Right ventricle myocardium inferior (tissue), 1 donor: ENCODE measurements around the gene RSPRY1. TPM values are rescaled to one million over a fixed set of nuclear protein-coding genes. Genes with fewer than 3 reads are reported as not detected.
"Not testable (repeated sequence)": the region's sequence is repeated elsewhere in the genome, so short reads cannot be mapped to it uniquely, and the experiment has no call there.

Experiments used
- ATAC-seq: fragments of 200-7000 bp; cut with Tn5 transposase; one replicate; pipeline ENCODE4 v1.9.1; 2020; ENCODE audit warnings: mild to moderate bottlenecking, moderate library complexity
- DNase-seq: peaks from one replicate; pipeline ENCODE4 v3.0.0; 2021; ENCODE audit errors: missing footprints
- intact Hi-C: fragments of 100-400 bp; cut with DNase I; formaldehyde crosslinking; loops from one replicate; pipeline ENCODE4 v1.11.0; 2022
- total RNA-seq: library from RNA; stranded (reverse); fragmentation: NEBNext Ultra II Directional; extraction: Animal tissue kit (Norgen Biotek cat#: 25700); gene quantifications from one replicate; pipeline ENCODE4 v1.2.1, GENCODE V29; 2021
- donor health status: DM: no; HTN: yes; CAD: no; lungs with severe emphysema.

RSPRY1 gene
- total RNA-seq, 1 donor from 2014 or later = 13.8 TPM

GRCh38 chr16:57200926-57201325 lies 14.8 kb downstream of the RSPRY1 start:
- intact Hi-C loops, ATAC-seq, DNase-seq: not testable (repeated sequence)

- intact Hi-C loops = no loop called here
- DNase-seq (no peak), ATAC-seq (no peak)
Observed at GRCh38 chr16:57202095-57202886, 16.2 kb downstream of the RSPRY1 start.

- DNase-seq (no peak), ATAC-seq (no peak)
- intact Hi-C loops = no loop called here
Observed at GRCh38 chr16:57203451-57203850, 17.3 kb downstream of the RSPRY1 start.

GRCh38 chr16:57204675-57205074 lies 18.5 kb downstream of the RSPRY1 start:
- intact Hi-C loops = no loop called here
- no peak for DNase-seq
- ATAC-seq = no peak

- intact Hi-C loops = no loop called here
- DNase-seq (no peak), ATAC-seq (no peak)
Observed at GRCh38 chr16:57208926-57209325, 22.8 kb downstream of the RSPRY1 start.

GRCh38 chr16:57209780-57210179 lies 23.7 kb downstream of the RSPRY1 start:
- DNase-seq (peak; percentile 37), ATAC-seq (no peak)
- intact Hi-C loops = no loop called here

GRCh38 chr16:57213462-57213861 lies 27.3 kb downstream of the RSPRY1 start:
- DNase-seq = no peak
- intact Hi-C loops = no loop called here
- no peak for ATAC-seq

- intact Hi-C loops = no loop called here
- ATAC-seq (no peak), DNase-seq (no peak)
Observed at GRCh38 chr16:57216968-57217367, 30.8 kb downstream of the RSPRY1 start.

- intact Hi-C loops = no loop called here
- no peak for DNase-seq
- no peak for ATAC-seq
Observed at GRCh38 chr16:57223057-57223456, 36.9 kb downstream of the RSPRY1 start.

GRCh38 chr16:57224651-57225335 lies 38.7 kb downstream of the RSPRY1 start:
- no peak for ATAC-seq
- intact Hi-C loops = no loop called here
- no peak for DNase-seq

GRCh38 chr16:57225978-57226377 lies 39.8 kb downstream of the RSPRY1 start:
- DNase-seq (no peak), ATAC-seq (no peak)
- intact Hi-C loops = no loop called here

- no peak for DNase-seq
- intact Hi-C loops = no loop called here
- ATAC-seq = no peak
Observed at GRCh38 chr16:57226701-57227621, 40.8 kb downstream of the RSPRY1 start.

GRCh38 chr16:57229079-57229478 lies 43.0 kb downstream of the RSPRY1 start:
- ATAC-seq = no peak
- no peak for DNase-seq
- intact Hi-C loops = no loop called here

- intact Hi-C loops = loop anchor here (5.0 kb wide), 1 partner anchor 45 kb away; the partner anchor contains the start of genes PSME3IP1 and RSPRY1
- DNase-seq (no peak), ATAC-seq (no peak)
Observed at GRCh38 chr16:57231821-57232350, 45.8 kb downstream of the RSPRY1 start.

- no peak for DNase-seq
- peak; percentile 88 for ATAC-seq
- intact Hi-C loops = loop anchor here (5.0 kb wide), 1 partner anchor 47 kb away; the partner anchor contains the start of genes PSME3IP1 and RSPRY1
Observed at GRCh38 chr16:57233944-57234706, 48.0 kb downstream of the RSPRY1 start.

GRCh38 chr16:57234707-57235092 lies 48.6 kb downstream of the RSPRY1 start:
- ATAC-seq = no peak
- DNase-seq = no peak
- intact Hi-C loops = loop anchor here (5.0 kb wide), 1 partner anchor 47 kb away; the partner anchor contains the start of genes PSME3IP1 and RSPRY1

- ATAC-seq = no peak
Observed at GRCh38 chr16:57235128-57236021, 49.2 kb downstream of the RSPRY1 start.

More at GRCh38 chr16:57235128-57236021, 49.2 kb downstream of the RSPRY1 start:
- DNase-seq = no peak
- intact Hi-C loops = no loop called here
